Measurements from ENCODE around the gene LAG3. TPM values are rescaled to one million over a fixed set of nuclear protein-coding genes. Genes with fewer than 3 reads are reported as not detected.

LAG3 gene
- total RNA-seq, 8 experiments from 2014 or later = 0.21 to 2.8 (median 0.66) TPM

- no peak within 1 kb of the TSS for H3K4me3 ChIP-seq
- peak in 2 of 8 experiments; percentile 70 to 89 for ATAC-seq (replicated peaks in 6 of 8)
Observed at GRCh38 chr12:6788972-6789924, 16.9 kb downstream of the LAG3 start, which contains the start of gene CD4. Gene CD4 (plus strand): TSS chr12:6789528. CDS start chr12:6800139, 10,611 bp downstream.

GRCh38 chr12:6790496-6791150 is 18.3 kb downstream of the LAG3 start:
- Histone ChIP-seq H3K4me1 (replicated peaks in 1 of 2) (peaks cover 21 to 22% of the 10 kb centered on the region in 2 donors), H3K27ac (no peak overlapping the region), H3K4me3 (no peak overlapping the region)
- no peak for ATAC-seq (replicated peaks in 6 of 8)
- in situ Hi-C loops (cut with MboI; ENCODE audit: low pct_unique_long_range_greater_than_20kb in 2 of 9, low sequenced_read_pairs in 9 of 9, unreplicated experiment in 9 of 9) = no loop called here
- WGBS, 10 experiments = 65 to 100% (median 88%) methylated on average over 3 to 9 of the region's 12 CpGs; no CpG with 5 or more reads in 2 of the 10 experiments

More at GRCh38 chr12:6788972-6789924, 16.9 kb downstream of the LAG3 start, which contains the start of gene CD4:
- Histone ChIP-seq H3K27ac (no peak within 1 kb of the TSS), H3K4me1 (replicated peaks in 1 of 2) (peaks cover 21 to 22% of the 10 kb centered on the region in 2 donors)
- WGBS, 10 experiments = 28 to 100% (median 68%) methylated on average over 1 to 8 of the region's 18 CpGs; no CpG with 5 or more reads in 1 of the 10 experiments
- in situ Hi-C loops (cut with MboI; ENCODE audit: low pct_unique_long_range_greater_than_20kb in 2 of 9, low sequenced_read_pairs in 9 of 9, unreplicated experiment in 9 of 9) = no loop called here

- in situ Hi-C loops (cut with MboI; ENCODE audit: low pct_unique_long_range_greater_than_20kb in 2 of 9, low sequenced_read_pairs in 9 of 9, unreplicated experiment in 9 of 9) = no loop called here
- WGBS, 10 experiments = 47 to 100% (median 83%) methylated on average over 1 to 11 of the region's 13 CpGs; no CpG with 5 or more reads in 2 of the 10 experiments
- no peak overlapping the region for H3K4me3 ChIP-seq
Observed at GRCh38 chr12:6791931-6792520, 19.7 kb downstream of the LAG3 start.

GRCh38 chr12:6792522-6793201 is 20.3 kb downstream of the LAG3 start:
- in situ Hi-C loops (cut with MboI; ENCODE audit: low pct_unique_long_range_greater_than_20kb in 2 of 9, low sequenced_read_pairs in 9 of 9, unreplicated experiment in 9 of 9) = no loop called here
- 0 to 100% (median 7%) methylated on average over 1 to 4 of the region's 12 CpGs; no CpG with 5 or more reads in 2 of the 10 experiments for WGBS, 10 experiments
- ATAC-seq (replicated peaks in 6 of 8) = peak; percentile 18 to 90 (median 88)
- no peak overlapping the region for H3K4me3 ChIP-seq
- H3K27ac ChIP-seq = peak overlapping the region; percentile 47 to 66
- peaks cover 14% of the 10 kb centered on the region in 2 donors for H3K4me1 ChIP-seq (replicated peaks in 1 of 2)

More at GRCh38 chr12:6791931-6792520, 19.7 kb downstream of the LAG3 start:
- ATAC-seq (replicated peaks in 6 of 8) = peak in 2 of 8 experiments; percentile 5
- Histone ChIP-seq H3K4me1 (replicated peaks in 1 of 2) (peaks cover 15 to 16% of the 10 kb centered on the region in 2 donors), H3K27ac (peak overlapping the region in 1 of 2 donors; percentile 66)

- Histone ChIP-seq H3K4me1 (replicated peaks in 1 of 2) (peaks cover 14% of the 10 kb centered on the region in 2 donors), H3K4me3 (no peak overlapping the region), H3K27ac (no peak overlapping the region)
- in situ Hi-C loops (cut with MboI; ENCODE audit: low pct_unique_long_range_greater_than_20kb in 2 of 9, low sequenced_read_pairs in 9 of 9, unreplicated experiment in 9 of 9) = no loop called here
- WGBS, 10 experiments = 22 to 90% (median 83%) methylated on average over 1 to 2 of the region's 2 CpGs; no CpG with 5 or more reads in 1 of the 10 experiments
- no peak for ATAC-seq (replicated peaks in 6 of 8)
Observed at GRCh38 chr12:6795088-6795487, 22.8 kb downstream of the LAG3 start.

GRCh38 chr12:6796576-6796975 is 24.3 kb downstream of the LAG3 start:
- WGBS, 10 experiments = 40 to 100% (median 80%) methylated on average over 1 to 3 of the region's 4 CpGs; no CpG with 5 or more reads in 4 of the 10 experiments
- Histone ChIP-seq H3K4me3 (no peak overlapping the region), H3K4me1 (replicated peaks in 1 of 2) (peaks cover 14% of the 10 kb centered on the region in 2 donors), H3K27ac (no peak overlapping the region)
- no peak for ATAC-seq (replicated peaks in 6 of 8)
- in situ Hi-C loops (cut with MboI; ENCODE audit: low pct_unique_long_range_greater_than_20kb in 2 of 9, low sequenced_read_pairs in 9 of 9, unreplicated experiment in 9 of 9) = no loop called here

GRCh38 chr12:6799147-6799546 is 26.8 kb downstream of the LAG3 start:
- no peak overlapping the region for H3K27ac ChIP-seq
- in situ Hi-C loops (cut with MboI; ENCODE audit: low pct_unique_long_range_greater_than_20kb in 2 of 9, low sequenced_read_pairs in 9 of 9, unreplicated experiment in 9 of 9) = no loop called here

GRCh38 chr12:6807170-6807569 is 34.9 kb downstream of the LAG3 start:
- no peak for ATAC-seq (replicated peaks in 6 of 8)
- no peak overlapping the region for H3K4me3 ChIP-seq
- no peak overlapping the region for H3K27ac ChIP-seq
- 0 to 80% (median 70%) methylated on average over 1 of the region's 1 CpG; no CpG with 5 or more reads in 5 of the 10 experiments for whole genome bisulfite sequencing, 10 experiments
- no peaks in the 10 kb centered on the region for H3K4me1 ChIP-seq (replicated peaks in 1 of 2)
- in situ Hi-C loops (cut with MboI; ENCODE audit: low pct_unique_long_range_greater_than_20kb in 2 of 9, low sequenced_read_pairs in 9 of 9, unreplicated experiment in 9 of 9) = no loop called here

More at GRCh38 chr12:6799147-6799546, 26.8 kb downstream of the LAG3 start:
- no peak for ATAC-seq (replicated peaks in 6 of 8)
- Histone ChIP-seq H3K4me1 (replicated peaks in 1 of 2) (no peaks in the 10 kb centered on the region), H3K4me3 (no peak overlapping the region)
- 68 to 100% (median 87%) methylated on average over 1 to 5 of the region's 5 CpGs for whole genome bisulfite sequencing, 10 experiments

GRCh38 chr12:6809056-6809455 is 36.7 kb downstream of the LAG3 start:
- in situ Hi-C loops (cut with MboI; ENCODE audit: low pct_unique_long_range_greater_than_20kb in 2 of 9, low sequenced_read_pairs in 9 of 9, unreplicated experiment in 9 of 9) = no loop called here
- H3K4me1 ChIP-seq (replicated peaks in 1 of 2) = no peaks in the 10 kb centered on the region
- H3K4me3 ChIP-seq = no peak overlapping the region
- no peak for ATAC-seq (replicated peaks in 6 of 8)
- WGBS, 10 experiments = 14 to 100% (median 66%) methylated on average over 1 to 10 of the region's 10 CpGs; no CpG with 5 or more reads in 1 of the 10 experiments
- no peak overlapping the region for H3K27ac ChIP-seq

GRCh38 chr12:6810758-6811157 is 38.4 kb downstream of the LAG3 start:
- WGBS, 10 experiments = 20 to 100% (median 88%) methylated on average over 1 of the region's 1 CpG; no CpG with 5 or more reads in 5 of the 10 experiments

GRCh38 chr12:6813363-6813762 is 41.0 kb downstream of the LAG3 start:
- in situ Hi-C loops (cut with MboI; ENCODE audit: low pct_unique_long_range_greater_than_20kb in 2 of 9, low sequenced_read_pairs in 9 of 9, unreplicated experiment in 9 of 9) = no loop called here
- no peak overlapping the region for H3K27ac ChIP-seq
- no peak overlapping the region for H3K4me3 ChIP-seq
- WGBS, 10 experiments = 20 to 89% (median 59%) methylated on average over 2 to 4 of the region's 4 CpGs; no CpG with 5 or more reads in 1 of the 10 experiments
- peaks cover 7% of the 10 kb centered on the region in 2 donors for H3K4me1 ChIP-seq (replicated peaks in 1 of 2)
- ATAC-seq (replicated peaks in 6 of 8) = no peak

More at GRCh38 chr12:6810758-6811157, 38.4 kb downstream of the LAG3 start:
- H3K27ac ChIP-seq = no peak overlapping the region
- H3K4me1 ChIP-seq (replicated peaks in 1 of 2) = no peaks in the 10 kb centered on the region
- no peak for ATAC-seq (replicated peaks in 6 of 8)
- H3K4me3 ChIP-seq = no peak overlapping the region
- in situ Hi-C loops (cut with MboI; ENCODE audit: low pct_unique_long_range_greater_than_20kb in 2 of 9, low sequenced_read_pairs in 9 of 9, unreplicated experiment in 9 of 9) = no loop called here

GRCh38 chr12:6816598-6816997 is 44.3 kb downstream of the LAG3 start:
- Histone ChIP-seq H3K27ac (no peak overlapping the region), H3K4me3 (no peak overlapping the region), H3K4me1 (replicated peaks in 1 of 2) (peaks cover 34 to 36% of the 10 kb centered on the region in 2 donors)
- in situ Hi-C loops (cut with MboI; ENCODE audit: low pct_unique_long_range_greater_than_20kb in 2 of 9, low sequenced_read_pairs in 9 of 9, unreplicated experiment in 9 of 9) = no loop called here
- 40 to 100% (median 67%) methylated on average over 1 to 3 of the region's 3 CpGs; no CpG with 5 or more reads in 5 of the 10 experiments for WGBS, 10 experiments
- ATAC-seq (replicated peaks in 6 of 8) = no peak
